HepG2 (cell line): ENCODE data around the gene NLRP4. TPM values are rescaled to one million over a fixed set of nuclear protein-coding genes. Genes with fewer than 3 reads are reported as not detected.

Source experiments
- ATAC-seq: fragments of 200-7000 bp; cut with Tn5 transposase; 3 replicates; pipeline ENCODE4 v1.9.1; 2020; ENCODE audit warnings: mild to moderate bottlenecking, moderate library complexity
- BruUV-seq: library from RNA; stranded (reverse); fragments of 400-500 nt; replicated peaks from 2 replicates; lab custom pipeline; 2021; lab: Mats Ljungman, UMichigan
- CTCF ChIA-PET: fragments of 300-600 bp; formaldehyde crosslinking; extraction: SDS; loops from one replicate; lab custom pipeline; 2021; ENCODE audit warnings: low total read pairs, inconsistent platforms, low intra/inter-chr PET ratio; lab: Yijun Ruan, JAX
- POLR2A ChIA-PET: fragments of 350-600 bp; sonication (Branson Sonifier 250); formaldehyde crosslinking; loops from one replicate; lab custom pipeline; 2020; ENCODE audit warnings: antibody characterized with exemption, inconsistent platforms; lab: Yijun Ruan, JAX
- DNase-seq: peaks from one replicate; pipeline ENCODE4 v3.0.0-alpha.2; 2015; ENCODE audit warnings: low spot score
- FAIRE-seq: peaks from 3 replicates; lab custom pipeline; 2011; peaks lifted over from hg19 to GRCh38; lab: Jason Lieb, UNC
- H2AFZ ChIP-seq: one replicate; pipeline ENCODE4 v1.6.1; 2011; ENCODE audit warnings: low read length, inconsistent platforms
- H3K27ac ChIP-seq: fragments of 300-600 bp; 3 replicates; pipeline ENCODE4 v1.8.0; 2011; ENCODE audit warnings: mixed run types, mild to moderate bottlenecking, mixed read lengths, low read length, inconsistent platforms; ENCODE audit not compliant: insufficient read depth; ENCODE audit errors: extremely low read length
- H3K27me3 ChIP-seq, 2 experiments: fragments of 200-600 bp in 1 of 2; 2 replicates in 1 of 2; 3 replicates in 1 of 2; pipeline versions ENCODE4 v1.6.0 to v1.8.0; 2011; ENCODE audit warnings: low read length in 2 of 2, mild to moderate bottlenecking in 2 of 2, moderate library complexity in 2 of 2, inconsistent platforms in 1 of 2; ENCODE audit not compliant: insufficient read depth in 2 of 2, control insufficient read depth in 1 of 2
- H3K36me3 ChIP-seq, 2 experiments: fragments of 200-600 bp in 1 of 2; replicated peaks in 1 of 2; 2 replicates in 1 of 2; 3 replicates in 1 of 2; pipeline versions ENCODE4 v1.5.1 to v1.8.0; 2011; ENCODE audit warnings: low read length in 2 of 2, inconsistent platforms in 1 of 2; ENCODE audit not compliant: insufficient read depth in 2 of 2, control insufficient read depth in 1 of 2
- H3K4me1 ChIP-seq: 2 replicates; pipeline ENCODE4 v1.5.1; 2012; ENCODE audit warnings: low read length, inconsistent platforms; ENCODE audit not compliant: insufficient read depth
- H3K4me2 ChIP-seq: 2 replicates; pipeline ENCODE4 v1.6.0; 2011; ENCODE audit warnings: low read depth, low read length, inconsistent platforms
- H3K4me3 ChIP-seq, 3 experiments: fragments of 200-600 bp in 1 of 3; sonication (generic), shearing (Covaris generic) in 1 of 3; replicated peaks in 1 of 3; 2 replicates each; pipeline ENCODE4 v1.5.1; 2011 to 2016; ENCODE audit warnings: low read length in 3 of 3, inconsistent platforms in 2 of 3, low read depth in 2 of 3, mild to moderate bottlenecking in 2 of 3, control low read depth in 1 of 3, mixed read lengths in 1 of 3; ENCODE audit not compliant: insufficient read depth in 1 of 3
- H3K79me2 ChIP-seq: one replicate; pipeline ENCODE4 v1.6.1; 2011; ENCODE audit warnings: low read length, inconsistent platforms; ENCODE audit not compliant: insufficient read depth
- H3K9ac ChIP-seq: 2 replicates; pipeline ENCODE4 v1.6.0; 2011; ENCODE audit warnings: mild to moderate bottlenecking, low read depth, low read length, inconsistent platforms; ENCODE audit not compliant: insufficient read depth
- H3K9me3 ChIP-seq: 2 replicates; pipeline ENCODE4 v1.5.1; 2012; ENCODE audit warnings: mild to moderate bottlenecking, low read length
- H4K20me1 ChIP-seq: 2 replicates; pipeline ENCODE4 v1.6.0; 2011; ENCODE audit warnings: inconsistent platforms, mild to moderate bottlenecking, low read length, moderate library complexity; ENCODE audit not compliant: insufficient read depth
- CBFB ChIP-seq: sonication (generic); formaldehyde crosslinking; IDR thresholded peaks from 2 replicates; pipeline ENCODE4 v1.4.0; 2020; ENCODE audit warnings: missing genetic modification reagents
- CBX2 ChIP-seq, 2 experiments: fragments of 200-600 bp in 1 of 2; sonication (generic); formaldehyde crosslinking in 1 of 2; IDR thresholded peaks; 2 replicates each; pipeline versions ENCODE4 v1.7.0 to v1.8.1; 2018 to 2022; ENCODE audit warnings: low read depth in 2 of 2, low read length in 1 of 2, mild to moderate bottlenecking in 1 of 2, missing genetic modification reagents in 1 of 2
- IKZF1 ChIP-seq: fragments of 450-650 bp; IDR thresholded peaks from 2 replicates; pipeline ENCODE4 v1.7.1; 2016
- PAF1 ChIP-seq: IDR thresholded peaks from 2 replicates; pipeline ENCODE4 v1.6.1; 2016; ENCODE audit warnings: missing genetic modification reagents, missing compliant biosample characterization
- POLR2G ChIP-seq: fragments of 200-400 bp; formaldehyde crosslinking; IDR thresholded peaks from 2 replicates; pipeline ENCODE4 v1.6.1; 2018; ENCODE audit warnings: mild to moderate bottlenecking, low read depth, low read length, moderate library complexity
- SMARCC2 ChIP-seq: fragments of 450-650 bp; IDR thresholded peaks from 2 replicates; pipeline ENCODE4 v1.6.1; 2017; ENCODE audit warnings: antibody characterized with exemption, mild to moderate bottlenecking
- SNAPC2 ChIP-seq: sonication (generic); formaldehyde crosslinking; IDR thresholded peaks from 2 replicates; pipeline ENCODE4 v1.8.1; 2022; ENCODE audit warnings: mild to moderate bottlenecking, missing genetic modification reagents
- TCF7L2 ChIP-seq: IDR thresholded peaks from 2 replicates; pipeline ENCODE4 v1.6.1; 2011; ENCODE audit warnings: mild to moderate bottlenecking, low read depth, low read length, moderate library complexity
- ZNF354B ChIP-seq: sonication (generic); formaldehyde crosslinking; IDR thresholded peaks from 2 replicates; pipeline ENCODE4 v1.8.0; 2022; ENCODE audit warnings: mild to moderate bottlenecking, missing genetic modification reagents
- ZNF530 ChIP-seq: sonication (generic); formaldehyde crosslinking; IDR thresholded peaks from 2 replicates; pipeline ENCODE4 v1.5.0; 2020; ENCODE audit warnings: low read depth, mild to moderate bottlenecking, missing genetic modification reagents
- WGBS: methylation state at CpG from one replicate; pipeline ENCODE4 v1.1.6; 2017; ENCODE audit warnings: low lambda C conversion rate; 5-methylcytosine and 5-hydroxymethylcytosine counted together
- in situ Hi-C: cut with HindIII; loops from 2 replicates; pipeline ENCODE4 v1.10.0; 2017; ENCODE audit warnings: low pct_unique_long_range_greater_than_20kb; ENCODE audit not compliant: extremely low pct_ligation_motif_present
- intact Hi-C: fragments of 100-400 bp; cut with micrococcal nuclease; formaldehyde crosslinking; loops from one replicate; pipeline ENCODE4 v1.10.0; 2022; ENCODE audit not compliant: unreplicated experiment
- polyA plus RNA-seq, 8 experiments: library from polyadenylated mRNA; depleted of rRNA in 3 of 8; stranded (reverse) in 7 of 8; unstranded in 1 of 8; fragments of >200 nt; fragmentation: Illumina TruSeq in 4 of 8; extraction: Trizol in 4 of 8; gene quantifications; 2 replicates each; pipeline versions ENCODE4 v1.2.1 to v1.2.3, GENCODE V29; 2011 to 2016; ENCODE audit warnings: low read depth in 4 of 8, missing spikeins in 1 of 8, mixed read lengths in 1 of 8; ENCODE audit not compliant: insufficient read depth in 1 of 8
- total RNA-seq, 5 experiments: library from RNA; depleted of rRNA; stranded (reverse); fragments of >200 nt; fragmentation: Illumina TruSeq; extraction: Trizol; gene quantifications; 2 replicates each; pipeline ENCODE4 v1.2.3, GENCODE V29; 2016; ENCODE audit warnings: low read depth in 1 of 5
- TF ChIP-seq, protein P1 (sequence below): sonication (generic); formaldehyde crosslinking; IDR thresholded peaks from 2 replicates; pipeline ENCODE4 v1.4.0; 2020; ENCODE audit warnings: mild to moderate bottlenecking, low read depth, missing genetic modification reagents
- TF ChIP-seq, protein P2 (sequence below): IDR thresholded peaks from 2 replicates; pipeline ENCODE4 v1.6.1; 2016; ENCODE audit warnings: low read depth
- TF ChIP-seq, protein P3 (sequence below): fragments of 450-650 bp; IDR thresholded peaks from 2 replicates; pipeline ENCODE4 v1.6.1; 2016
- TF ChIP-seq, protein P4 (sequence below): IDR thresholded peaks from 2 replicates; pipeline ENCODE4 v1.6.1; 2016
- TF ChIP-seq, protein P5 (sequence below): sonication (generic); formaldehyde crosslinking; IDR thresholded peaks from 2 replicates; pipeline ENCODE4 v1.5.1; 2020; ENCODE audit warnings: mild to moderate bottlenecking, missing genetic modification reagents

Gene NLRP4
- total and polyA plus RNA-seq, 2 of the 13 experiments (the other 11 are each of a cell fraction or from before 2014, with no cell fraction given): not detected

DNA sequence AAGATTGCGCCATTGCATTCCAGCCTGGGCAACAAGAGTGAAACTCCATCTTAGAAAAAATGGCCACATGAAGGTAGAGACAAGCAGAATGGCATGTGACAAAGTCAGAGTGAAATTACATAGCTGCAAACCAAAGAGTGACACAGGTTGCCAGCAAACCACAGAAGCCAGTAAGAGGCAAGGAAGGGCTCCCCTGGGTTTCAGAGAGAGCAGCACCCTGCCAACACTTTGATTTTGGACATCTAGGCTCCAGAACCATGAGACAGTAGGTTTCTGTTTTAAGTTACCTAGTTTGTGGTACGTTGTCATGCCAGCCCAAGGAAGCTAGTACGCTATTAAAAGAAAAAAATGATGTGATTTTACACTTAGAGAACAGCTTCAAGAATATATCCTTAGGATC, 1.9 kb downstream of the NLRP4 start (continued):
- TF ChIP-seq, protein P1, sequence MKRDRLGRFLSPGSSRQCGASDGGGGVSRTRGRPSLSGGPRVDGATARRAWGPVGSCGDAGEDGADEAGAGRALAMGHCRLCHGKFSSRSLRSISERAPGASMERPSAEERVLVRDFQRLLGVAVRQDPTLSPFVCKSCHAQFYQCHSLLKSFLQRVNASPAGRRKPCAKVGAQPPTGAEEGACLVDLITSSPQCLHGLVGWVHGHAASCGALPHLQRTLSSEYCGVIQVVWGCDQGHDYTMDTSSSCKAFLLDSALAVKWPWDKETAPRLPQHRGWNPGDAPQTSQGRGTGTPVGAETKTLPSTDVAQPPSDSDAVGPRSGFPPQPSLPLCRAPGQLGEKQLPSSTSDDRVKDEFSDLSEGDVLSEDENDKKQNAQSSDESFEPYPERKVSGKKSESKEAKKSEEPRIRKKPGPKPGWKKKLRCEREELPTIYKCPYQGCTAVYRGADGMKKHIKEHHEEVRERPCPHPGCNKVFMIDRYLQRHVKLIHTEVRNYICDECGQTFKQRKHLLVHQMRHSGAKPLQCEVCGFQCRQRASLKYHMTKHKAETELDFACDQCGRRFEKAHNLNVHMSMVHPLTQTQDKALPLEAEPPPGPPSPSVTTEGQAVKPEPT (CRISPR knock-in tag): no peak

DNA sequence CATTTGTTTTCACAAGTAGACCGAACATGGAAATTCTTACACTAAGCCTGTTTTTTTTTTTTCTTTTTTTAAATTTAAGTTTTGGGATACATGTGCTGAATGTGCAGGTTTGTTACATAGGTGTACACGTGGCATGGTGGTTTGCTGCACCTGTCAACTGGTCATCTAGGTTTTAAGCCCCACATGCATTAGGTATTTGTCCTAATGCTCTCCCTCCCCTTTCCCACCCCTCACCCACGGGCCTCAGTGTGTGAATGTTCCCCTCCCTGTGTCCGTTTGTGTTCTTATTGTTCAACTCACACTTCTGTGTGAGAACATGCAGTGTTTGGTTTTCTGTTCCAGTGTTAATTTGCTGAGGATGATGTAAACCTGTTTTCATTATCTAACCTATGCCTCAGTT, 2.6 kb downstream of the NLRP4 start:
- Histone ChIP-seq H3K36me3 (no peaks in the 10 kb centered on the region), H3K27me3 (no peaks in the 10 kb centered on the region), H3K4me2 (no peak overlapping the region), H3K9ac (no peak overlapping the region), H3K4me3 (no peak overlapping the region), H4K20me1 (no peaks in the 10 kb centered on the region), H3K27ac (no peak overlapping the region), H3K9me3 (no peaks in the 10 kb centered on the region), H3K4me1 (no peaks in the 10 kb centered on the region), H3K79me2 (no peaks in the 10 kb centered on the region), H2AFZ (no peak overlapping the region)
- DNase-seq (no peak), ATAC-seq (no peak), FAIRE-seq (no peak)
- ChIA-PET CTCF (no interaction called here), POLR2A (no interaction called here)
- in situ Hi-C loops: no loop called here
- WGBS: 3% methylated on average over 4 of the region's 4 CpGs
- BruUV-seq: no TSS peak
- intact Hi-C loops: no loop called here
- TF ChIP-seq PAF1 (no peak), TCF7L2 (no peak), SMARCC2 (no peak), POLR2G (no peak), CBFB (CRISPR knock-in tag) (no peak), ZNF354B (CRISPR knock-in tag) (no peak), IKZF1 (no peak), CBX2 (IDR thresholded peaks at IDR 0.05; ENCODE audit: low read depth, low read length) (no peak), CBX2 (CRISPR knock-in tag; IDR thresholded peaks at IDR 0.05; ENCODE audit: low read depth) (no peak), ZNF530 (CRISPR knock-in tag) (no peak), SNAPC2 (CRISPR knock-in tag) (no peak)
- TF ChIP-seq, protein P2, sequence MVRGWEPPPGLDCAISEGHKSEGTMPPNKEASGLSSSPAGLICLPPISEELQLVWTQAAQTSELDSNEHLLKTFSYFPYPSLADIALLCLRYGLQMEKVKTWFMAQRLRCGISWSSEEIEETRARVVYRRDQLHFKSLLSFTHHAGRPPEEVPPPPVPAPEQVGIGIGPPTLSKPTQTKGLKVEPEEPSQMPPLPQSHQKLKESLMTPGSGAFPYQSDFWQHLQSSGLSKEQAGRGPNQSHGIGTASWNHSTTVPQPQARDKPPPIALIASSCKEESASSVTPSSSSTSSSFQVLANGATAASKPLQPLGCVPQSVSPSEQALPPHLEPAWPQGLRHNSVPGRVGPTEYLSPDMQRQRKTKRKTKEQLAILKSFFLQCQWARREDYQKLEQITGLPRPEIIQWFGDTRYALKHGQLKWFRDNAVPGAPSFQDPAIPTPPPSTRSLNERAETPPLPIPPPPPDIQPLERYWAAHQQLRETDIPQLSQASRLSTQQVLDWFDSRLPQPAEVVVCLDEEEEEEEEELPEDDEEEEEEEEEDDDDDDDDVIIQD (CRISPR knock-in tag): no peak
- TF ChIP-seq, protein P3, sequence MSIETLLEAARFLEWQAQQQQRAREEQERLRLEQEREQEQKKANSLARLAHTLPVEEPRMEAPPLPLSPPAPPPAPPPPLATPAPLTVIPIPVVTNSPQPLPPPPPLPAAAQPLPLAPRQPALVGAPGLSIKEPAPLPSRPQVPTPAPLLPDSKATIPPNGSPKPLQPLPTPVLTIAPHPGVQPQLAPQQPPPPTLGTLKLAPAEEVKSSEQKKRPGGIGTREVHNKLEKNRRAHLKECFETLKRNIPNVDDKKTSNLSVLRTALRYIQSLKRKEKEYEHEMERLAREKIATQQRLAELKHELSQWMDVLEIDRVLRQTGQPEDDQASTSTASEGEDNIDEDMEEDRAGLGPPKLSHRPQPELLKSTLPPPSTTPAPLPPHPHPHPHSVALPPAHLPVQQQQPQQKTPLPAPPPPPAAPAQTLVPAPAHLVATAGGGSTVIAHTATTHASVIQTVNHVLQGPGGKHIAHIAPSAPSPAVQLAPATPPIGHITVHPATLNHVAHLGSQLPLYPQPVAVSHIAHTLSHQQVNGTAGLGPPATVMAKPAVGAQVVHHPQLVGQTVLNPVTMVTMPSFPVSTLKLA: no peak
- TF ChIP-seq, protein P4, sequence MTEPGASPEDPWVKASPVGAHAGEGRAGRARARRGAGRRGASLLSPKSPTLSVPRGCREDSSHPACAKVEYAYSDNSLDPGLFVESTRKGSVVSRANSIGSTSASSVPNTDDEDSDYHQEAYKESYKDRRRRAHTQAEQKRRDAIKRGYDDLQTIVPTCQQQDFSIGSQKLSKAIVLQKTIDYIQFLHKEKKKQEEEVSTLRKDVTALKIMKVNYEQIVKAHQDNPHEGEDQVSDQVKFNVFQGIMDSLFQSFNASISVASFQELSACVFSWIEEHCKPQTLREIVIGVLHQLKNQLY (CRISPR knock-in tag): no peak
- TF ChIP-seq, protein P5, sequence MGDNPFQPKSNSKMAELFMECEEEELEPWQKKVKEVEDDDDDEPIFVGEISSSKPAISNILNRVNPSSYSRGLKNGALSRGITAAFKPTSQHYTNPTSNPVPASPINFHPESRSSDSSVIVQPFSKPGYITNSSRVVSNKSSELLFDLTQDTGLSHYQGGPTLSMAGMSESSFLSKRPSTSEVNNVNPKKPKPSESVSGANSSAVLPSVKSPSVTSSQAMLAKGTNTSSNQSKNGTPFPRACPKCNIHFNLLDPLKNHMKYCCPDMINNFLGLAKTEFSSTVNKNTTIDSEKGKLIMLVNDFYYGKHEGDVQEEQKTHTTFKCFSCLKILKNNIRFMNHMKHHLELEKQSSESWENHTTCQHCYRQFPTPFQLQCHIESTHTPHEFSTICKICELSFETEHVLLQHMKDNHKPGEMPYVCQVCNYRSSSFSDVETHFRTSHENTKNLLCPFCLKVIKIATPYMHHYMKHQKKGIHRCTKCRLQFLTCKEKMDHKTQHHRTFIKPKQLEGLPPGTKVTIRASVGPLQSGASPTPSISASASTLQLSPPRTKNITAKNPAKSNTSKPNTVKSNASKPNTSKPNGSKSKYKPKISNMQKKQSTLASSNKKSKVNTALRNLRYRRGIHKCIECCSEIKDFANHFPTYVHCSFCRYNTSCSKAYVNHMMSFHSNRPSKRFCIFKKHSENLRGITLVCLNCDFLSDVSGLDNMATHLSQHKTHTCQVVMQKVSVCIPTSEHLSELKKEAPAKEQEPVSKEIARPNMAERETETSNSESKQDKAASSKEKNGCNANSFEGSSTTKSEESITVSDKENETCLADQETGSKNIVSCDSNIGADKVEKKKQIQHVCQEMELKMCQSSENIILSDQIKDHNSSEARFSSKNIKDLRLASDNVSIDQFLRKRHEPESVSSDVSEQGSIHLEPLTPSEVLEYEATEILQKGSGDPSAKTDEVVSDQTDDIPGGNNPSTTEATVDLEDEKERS (CRISPR knock-in tag): no peak
